Stimulated activated effector memory CD8-positive, alpha-beta T cell treated with anti-CD3 and anti-CD28 coated beads, Interleukin-12 subunit alpha, Interleukin-12 subunit beta, amount 100 ng/mL, for 72 hours (primary cell): ENCODE results near the gene PKN1.

ENCODE experiments used
- ATAC-seq: fragments of 150-1000 bp; cut with Tn5 transposase; 2 replicates; pipeline ENCODE4 v1.10.0; 2021
- DNase-seq, 2 donors: peaks; one replicate each; pipeline ENCODE4 v3.0.0; 2021 to 2022; ENCODE audit warnings: low spot score in 2 of 2
- H3K27ac Mint-ChIP-seq: one replicate; pipeline ENCODE4 v1.8.0; 2022; ENCODE audit warnings: mild to moderate bottlenecking, mixed read lengths
- H3K36me3 Mint-ChIP-seq: one replicate; pipeline ENCODE4 v1.8.0; 2022; ENCODE audit warnings: mild to moderate bottlenecking, mixed read lengths
- H3K4me1 Mint-ChIP-seq: one replicate; pipeline ENCODE4 v1.8.0; 2022; ENCODE audit warnings: mixed read lengths
- H3K4me3 Mint-ChIP-seq: one replicate; pipeline ENCODE4 v1.8.0; 2022; ENCODE audit warnings: mild to moderate bottlenecking, mixed read lengths
- H3K9me3 Mint-ChIP-seq: one replicate; pipeline ENCODE4 v1.8.0; 2022; ENCODE audit warnings: mixed read lengths

Gene PKN1

GRCh38 chr19:14411938-14412245, 21.2 kb upstream of the PKN1 start:
- Mint-ChIP-seq H3K4me1 (peaks cover 91% of the 10 kb centered on the region), H3K9me3 (no peaks in the 10 kb centered on the region), H3K27ac (peak overlapping the region; percentile 86), H3K36me3 (peaks cover 100% of the 10 kb centered on the region), H3K4me3 (no peak overlapping the region)
- DNase-seq, result no peak
- no peak for ATAC-seq

- no peaks in the 10 kb centered on the region for H3K9me3 Mint-ChIP-seq
- H3K4me1 Mint-ChIP-seq, result peaks cover 90% of the 10 kb centered on the region
- ATAC-seq (no peak), DNase-seq (no peak)
- H3K27ac Mint-ChIP-seq, result peak overlapping the region; percentile 86
- H3K36me3 Mint-ChIP-seq, result peaks cover 100% of the 10 kb centered on the region
- H3K4me3 Mint-ChIP-seq, result peak overlapping the region; percentile 30
These were observed 20.6 kb upstream of the PKN1 start for GRCh38 chr19:14412324-14412995.

- H3K4me1 Mint-ChIP-seq, result peaks cover 85% of the 10 kb centered on the region
- H3K27ac Mint-ChIP-seq, result peak overlapping the region; percentile 86
These were observed 20.0 kb upstream of the PKN1 start for GRCh38 chr19:14412996-14413692.

GRCh38 chr19:14413693-14414181, 19.4 kb upstream of the PKN1 start:
- no peak for ATAC-seq
- peak overlapping the region; percentile 30 for H3K4me3 Mint-ChIP-seq
- H3K9me3 Mint-ChIP-seq, result no peaks in the 10 kb centered on the region
- no peak for DNase-seq
- peaks cover 79% of the 10 kb centered on the region for H3K4me1 Mint-ChIP-seq
- peak overlapping the region; percentile 86 for H3K27ac Mint-ChIP-seq
- H3K36me3 Mint-ChIP-seq, result peaks cover 100% of the 10 kb centered on the region

More at GRCh38 chr19:14412996-14413692, 20.0 kb upstream of the PKN1 start:
- Mint-ChIP-seq H3K4me3 (peak overlapping the region; percentile 30), H3K36me3 (peaks cover 100% of the 10 kb centered on the region), H3K9me3 (no peaks in the 10 kb centered on the region)
- no peak for DNase-seq
- ATAC-seq, result no peak

- ATAC-seq (no peak), DNase-seq (no peak)
- H3K4me1 Mint-ChIP-seq, result peaks cover 75% of the 10 kb centered on the region
- peaks cover 94% of the 10 kb centered on the region for H3K36me3 Mint-ChIP-seq
- H3K4me3 Mint-ChIP-seq, result peak overlapping the region; percentile 87
- H3K27ac Mint-ChIP-seq, result peak overlapping the region; percentile 97
- no peaks in the 10 kb centered on the region for H3K9me3 Mint-ChIP-seq
These were observed 18.0 kb upstream of the PKN1 start for GRCh38 chr19:14414926-14415690.

GRCh38 chr19:14416817-14417231, 16.3 kb upstream of the PKN1 start:
- DNase-seq, result no peak
- Mint-ChIP-seq H3K9me3 (no peaks in the 10 kb centered on the region), H3K4me1 (peaks cover 57% of the 10 kb centered on the region), H3K27ac (peak overlapping the region; percentile 97), H3K4me3 (peak overlapping the region; percentile 87), H3K36me3 (peaks cover 83% of the 10 kb centered on the region)
- ATAC-seq, result no peak

- Mint-ChIP-seq H3K27ac (peak overlapping the region; percentile 97), H3K4me1 (peaks cover 39% of the 10 kb centered on the region), H3K9me3 (no peaks in the 10 kb centered on the region), H3K36me3 (peaks cover 64% of the 10 kb centered on the region), H3K4me3 (peak overlapping the region; percentile 87)
- peak; percentile 76 for ATAC-seq
- no peak for DNase-seq
These were observed 14.3 kb upstream of the PKN1 start for GRCh38 chr19:14418856-14419105.

GRCh38 chr19:14419106-14419813, 13.8 kb upstream of the PKN1 start, which contains the start of gene DDX39A:
Gene DDX39A, minus strand, starts transcription at chr19:14419341. Its CDS starts 6,121 bp downstream, at chr19:14413220.
- DNase-seq, result peak; percentile 82 to 97
- H3K36me3 Mint-ChIP-seq, result peaks cover 59% of the 10 kb centered on the region
- H3K27ac Mint-ChIP-seq, result peak within 1 kb of the TSS; percentile 97
- H3K4me3 Mint-ChIP-seq, result peak within 1 kb of the TSS; percentile 87
- no peaks in the 10 kb centered on the region for H3K9me3 Mint-ChIP-seq
- peaks cover 35% of the 10 kb centered on the region for H3K4me1 Mint-ChIP-seq
- ATAC-seq, result peak; percentile 94

- no peak for ATAC-seq
- DNase-seq, result no peak
- no peak overlapping the region for H3K4me3 Mint-ChIP-seq
- peaks cover 3% of the 10 kb centered on the region for H3K4me1 Mint-ChIP-seq
- H3K9me3 Mint-ChIP-seq, result no peaks in the 10 kb centered on the region
- H3K36me3 Mint-ChIP-seq, result peaks cover under 1% of the 10 kb centered on the region
- H3K27ac Mint-ChIP-seq, result no peak overlapping the region
These were observed 7.4 kb upstream of the PKN1 start for GRCh38 chr19:14425696-14426138.

GRCh38 chr19:14427461-14427860, 5.6 kb upstream of the PKN1 start:
- Mint-ChIP-seq H3K36me3 (no peaks in the 10 kb centered on the region), H3K4me3 (no peak overlapping the region), H3K9me3 (no peaks in the 10 kb centered on the region), H3K27ac (no peak overlapping the region), H3K4me1 (peaks cover 16% of the 10 kb centered on the region)
- ATAC-seq, result no peak
- no peak for DNase-seq

GRCh38 chr19:14428882-14429416, 4.2 kb upstream of the PKN1 start:
- ATAC-seq, result no peak
- Mint-ChIP-seq H3K9me3 (no peaks in the 10 kb centered on the region), H3K4me1 (peaks cover 19% of the 10 kb centered on the region), H3K27ac (no peak overlapping the region), H3K36me3 (no peaks in the 10 kb centered on the region), H3K4me3 (no peak overlapping the region)
- DNase-seq, result no peak

- H3K4me3 Mint-ChIP-seq, result no peak overlapping the region
- peaks cover 34% of the 10 kb centered on the region for H3K4me1 Mint-ChIP-seq
- no peak overlapping the region for H3K27ac Mint-ChIP-seq
These were observed 2.4 kb upstream of the PKN1 start for GRCh38 chr19:14430712-14431111.

GRCh38 chr19:14433554-14434501, 722 bp downstream of the PKN1 start:
- Mint-ChIP-seq H3K36me3 (peaks cover 5% of the 10 kb centered on the region), H3K4me3 (peak overlapping the region; percentile 76), H3K27ac (peak overlapping the region; percentile 89), H3K4me1 (peaks cover 36% of the 10 kb centered on the region), H3K9me3 (no peaks in the 10 kb centered on the region)
- peak in 1 of 2 donors; percentile 66 for DNase-seq
- peak; percentile 33 for ATAC-seq

More at GRCh38 chr19:14430712-14431111, 2.4 kb upstream of the PKN1 start:
- Mint-ChIP-seq H3K9me3 (no peaks in the 10 kb centered on the region), H3K36me3 (peaks cover 5% of the 10 kb centered on the region)
- DNase-seq (no peak), ATAC-seq (no peak)
